Retinal pigment epithelial cell (primary cell): ENCODE data around the gene RSAD2.

Experiments used
- DNase-seq: peaks from one replicate; pipeline ENCODE4 v3.0.0-alpha.2; 2010; ENCODE audit warnings: low read depth
- H3K4me3 ChIP-seq: 2 replicates; pipeline ENCODE4 v1.5.1; 2011; ENCODE audit warnings: mild to moderate bottlenecking, low read length, control low read depth, moderate library complexity
- TF ChIP-seq, protein P1 (sequence below): conservative IDR thresholded peaks from 2 replicates; pipeline ENCODE4 v1.5.1; 2011; ENCODE audit warnings: low read depth, low read length, control low read depth, inconsistent platforms

RSAD2 gene

DNA sequence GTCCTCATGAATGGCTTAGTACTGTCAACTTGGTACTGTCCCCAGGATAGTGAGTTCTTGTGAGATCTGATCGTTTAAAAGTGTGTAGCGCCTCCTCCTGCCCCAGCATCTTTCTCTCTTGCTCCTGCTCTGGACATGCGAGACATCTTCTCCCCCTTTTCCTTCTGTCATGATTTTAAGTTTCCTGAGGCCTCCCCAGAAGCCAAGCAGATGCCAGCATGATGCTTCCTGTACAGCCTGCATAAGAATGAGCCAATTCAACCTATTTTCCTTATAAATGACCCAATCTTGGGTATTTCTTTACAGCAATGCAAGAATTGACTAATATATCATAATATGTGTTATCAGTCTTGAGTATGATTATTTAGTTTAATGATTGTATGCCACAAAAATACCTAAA lies 3.5 kb upstream of the RSAD2 start:
- no peak for DNase-seq
- TF ChIP-seq, protein P1, sequence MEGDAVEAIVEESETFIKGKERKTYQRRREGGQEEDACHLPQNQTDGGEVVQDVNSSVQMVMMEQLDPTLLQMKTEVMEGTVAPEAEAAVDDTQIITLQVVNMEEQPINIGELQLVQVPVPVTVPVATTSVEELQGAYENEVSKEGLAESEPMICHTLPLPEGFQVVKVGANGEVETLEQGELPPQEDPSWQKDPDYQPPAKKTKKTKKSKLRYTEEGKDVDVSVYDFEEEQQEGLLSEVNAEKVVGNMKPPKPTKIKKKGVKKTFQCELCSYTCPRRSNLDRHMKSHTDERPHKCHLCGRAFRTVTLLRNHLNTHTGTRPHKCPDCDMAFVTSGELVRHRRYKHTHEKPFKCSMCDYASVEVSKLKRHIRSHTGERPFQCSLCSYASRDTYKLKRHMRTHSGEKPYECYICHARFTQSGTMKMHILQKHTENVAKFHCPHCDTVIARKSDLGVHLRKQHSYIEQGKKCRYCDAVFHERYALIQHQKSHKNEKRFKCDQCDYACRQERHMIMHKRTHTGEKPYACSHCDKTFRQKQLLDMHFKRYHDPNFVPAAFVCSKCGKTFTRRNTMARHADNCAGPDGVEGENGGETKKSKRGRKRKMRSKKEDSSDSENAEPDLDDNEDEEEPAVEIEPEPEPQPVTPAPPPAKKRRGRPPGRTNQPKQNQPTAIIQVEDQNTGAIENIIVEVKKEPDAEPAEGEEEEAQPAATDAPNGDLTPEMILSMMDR: no peak
- no peak overlapping the region for H3K4me3 ChIP-seq

DNA sequence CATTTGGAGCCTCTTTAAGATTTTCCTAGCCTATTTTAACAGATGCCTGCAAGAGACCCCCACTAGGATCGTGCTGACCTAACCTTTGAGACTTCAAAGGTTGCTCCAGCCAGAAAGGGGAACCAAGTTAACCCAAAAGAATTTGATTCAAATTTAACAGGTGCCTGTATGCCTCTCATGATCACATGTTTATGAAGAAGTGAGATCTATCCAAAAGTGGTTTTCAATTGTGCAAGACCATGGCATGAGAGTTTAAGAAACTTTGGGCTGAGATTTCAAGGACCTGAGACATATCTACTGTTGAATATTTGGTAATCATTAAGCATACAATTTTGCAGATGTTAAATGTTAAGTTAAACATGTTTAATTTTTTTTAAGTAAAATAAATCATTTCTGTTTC lies 1.3 kb upstream of the RSAD2 start:
- H3K4me3 ChIP-seq: no peak overlapping the region
- TF ChIP-seq, protein P1: no peak
- no peak for DNase-seq

DNA sequence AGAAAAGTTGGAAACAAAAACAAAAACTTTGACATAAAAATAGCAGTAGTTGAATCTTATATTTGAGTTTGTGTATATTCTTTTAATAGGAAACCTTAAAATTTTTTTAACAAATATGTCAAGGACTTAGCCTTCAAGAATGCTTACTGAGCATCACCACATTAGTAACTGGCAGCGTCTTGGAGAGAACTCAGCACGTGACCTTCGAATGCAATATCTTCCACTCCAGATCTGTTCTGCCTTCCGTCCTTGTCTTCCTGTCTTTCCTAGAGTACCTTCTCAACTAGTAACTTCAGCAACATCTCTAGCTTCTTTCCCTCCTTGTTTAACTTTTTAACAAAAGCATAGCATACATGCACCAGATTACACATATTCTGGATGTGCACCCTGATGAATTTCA lies 972 bp downstream of the RSAD2 start:
- TF ChIP-seq, protein P1: no peak
- no peak overlapping the region for H3K4me3 ChIP-seq
- DNase-seq: no peak

DNA sequence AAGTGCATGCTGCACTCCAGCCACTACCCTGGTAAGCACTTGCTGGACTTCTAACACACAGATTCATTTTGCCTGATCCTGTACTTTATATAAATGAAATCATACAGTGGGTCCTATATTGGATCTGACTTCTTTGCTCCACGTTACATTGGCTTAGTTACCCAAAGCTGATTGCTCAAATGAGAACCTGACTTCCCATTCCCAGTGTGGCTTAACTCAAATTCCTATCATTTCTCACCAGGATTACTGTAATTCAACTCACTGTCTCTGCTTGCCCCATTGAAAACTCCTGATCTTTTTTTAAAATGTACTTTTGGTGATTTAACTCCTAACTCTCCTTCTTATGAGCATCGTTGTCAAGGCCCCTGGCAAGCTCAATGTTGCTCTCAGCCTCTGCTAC lies 1.4 kb downstream of the RSAD2 start:
- peak; percentile 81 for DNase-seq
- H3K4me3 ChIP-seq: no peak overlapping the region
- TF ChIP-seq, protein P1: no peak

DNA sequence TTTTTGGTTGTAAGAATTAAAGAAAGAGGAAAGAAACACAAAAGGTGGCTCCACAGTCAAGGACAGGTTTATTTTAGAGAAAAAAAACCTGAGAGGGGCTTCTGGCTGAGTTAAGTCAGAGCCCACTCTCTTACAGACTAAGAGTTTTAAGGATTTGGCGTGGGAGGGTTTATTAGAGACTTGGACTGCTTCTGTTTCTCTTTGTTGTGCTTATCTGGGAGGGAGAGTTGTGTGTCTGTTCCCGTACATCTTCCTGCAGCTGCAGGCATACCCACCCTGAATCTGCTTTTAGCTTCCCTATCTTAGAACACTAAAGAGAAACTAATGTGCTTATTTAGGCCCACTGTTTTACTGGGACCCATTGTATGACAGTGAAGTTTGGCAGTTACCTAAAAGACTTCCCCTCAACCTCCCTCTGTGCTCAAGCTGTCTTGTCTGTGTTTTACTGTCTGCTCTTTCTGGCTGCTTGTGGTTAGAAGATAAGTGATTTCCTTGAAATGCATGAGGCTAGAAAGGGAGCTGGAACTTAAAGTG lies 2.7 kb downstream of the RSAD2 start:
- DNase-seq: no peak
- H3K4me3 ChIP-seq: no peak overlapping the region

DNA sequence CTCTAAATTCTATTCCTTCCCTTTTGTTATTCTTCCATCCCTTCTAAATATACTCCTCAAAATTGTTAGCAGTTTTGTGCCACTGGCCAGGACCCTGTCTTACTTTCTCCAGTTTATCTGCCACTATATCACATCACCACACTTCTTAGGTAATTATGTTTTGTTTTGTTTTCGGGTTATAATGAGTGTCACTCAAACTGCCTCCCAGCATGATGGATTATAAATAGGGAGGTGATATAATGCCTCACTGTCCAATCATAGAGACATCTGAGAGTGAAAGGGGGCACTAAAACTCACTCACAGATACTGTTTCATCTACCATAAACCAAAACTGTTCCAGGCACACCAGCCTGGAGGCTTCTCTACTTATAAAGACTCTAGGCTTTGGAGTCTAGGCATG lies 3.5 kb downstream of the RSAD2 start:
- TF ChIP-seq, protein P1: no peak
- H3K4me3 ChIP-seq: no peak overlapping the region
- DNase-seq: no peak

More for the DNA sequence above, 2.7 kb downstream of the RSAD2 start:
- TF ChIP-seq, protein P1: no peak

DNA sequence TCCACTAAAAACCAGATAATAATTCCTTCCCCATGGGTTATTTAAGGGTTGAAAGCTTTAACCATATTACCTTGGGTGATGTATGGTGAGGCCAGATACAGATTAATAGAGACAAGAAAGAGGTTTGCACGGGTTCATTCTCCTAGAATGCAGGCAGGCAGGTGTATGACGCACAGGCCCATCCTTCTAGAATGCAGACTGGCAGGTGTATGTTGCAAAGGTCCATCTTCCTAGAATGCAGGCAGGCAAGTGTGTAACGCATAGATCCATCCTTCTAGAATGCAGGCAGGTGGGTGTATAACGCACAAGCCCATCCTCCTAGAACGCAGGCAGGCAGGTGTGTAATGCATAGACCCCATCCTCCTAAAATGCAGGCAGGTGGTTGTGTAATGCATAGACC lies 3.9 kb downstream of the RSAD2 start:
- H3K4me3 ChIP-seq: no peak overlapping the region
- no peak for DNase-seq
- TF ChIP-seq, protein P1: no peak
